Jurkat, Clone E6-1 (cell line): Measurements from ENCODE around the gene FLOT1.
"Not testable (repeated sequence)": the region's sequence is repeated elsewhere in the genome, so short reads cannot be mapped to it uniquely, and the experiment has no call there.

Experiments
- DNase-seq: peaks from one replicate; pipeline ENCODE4 v3.0.0-alpha.2; 2011; ENCODE audit warnings: low read depth, low spot score
- H3K4me3 ChIP-seq: 2 replicates; pipeline ENCODE4 v1.5.1; 2011; ENCODE audit warnings: mild to moderate bottlenecking, low read length, control low read depth, moderate library complexity

FLOT1 gene

GRCh38 chr6:30769088-30769852 is 26.8 kb upstream of the FLOT1 start:
- peak; percentile 83 for DNase-seq
- H3K4me3 ChIP-seq, result peak overlapping the region; percentile 23

DNA sequence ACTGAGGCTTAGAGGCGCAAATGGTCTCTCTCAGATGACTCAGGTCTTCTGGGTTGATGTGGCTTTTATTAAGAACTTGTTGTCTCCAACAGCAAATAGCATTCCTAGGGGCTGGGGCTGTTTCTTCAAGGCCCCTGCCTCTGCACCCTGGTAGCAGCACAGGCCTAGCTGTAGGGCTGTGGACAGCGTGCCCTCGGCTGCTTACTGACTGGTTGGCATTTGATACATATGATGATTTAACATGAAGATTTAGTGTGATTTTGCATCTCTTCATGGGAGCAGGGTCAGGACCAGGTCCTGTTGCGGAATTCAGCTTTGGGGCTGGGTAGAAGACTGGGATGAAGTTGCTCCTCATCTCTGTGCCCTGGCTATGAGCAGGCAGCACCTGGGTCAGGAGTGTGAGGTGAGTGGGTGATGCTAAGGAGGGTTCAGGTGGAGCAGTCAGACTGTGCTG is 26.2 kb upstream of the FLOT1 start:
- DNase-seq, result no peak
- peak overlapping the region; percentile 23 for H3K4me3 ChIP-seq

- no peak overlapping the region for H3K4me3 ChIP-seq
- DNase-seq, result no peak
These were observed 25.4 kb upstream of the FLOT1 start for GRCh38 chr6:30767944-30768301.

- H3K4me3 ChIP-seq, result no peak overlapping the region
- DNase-seq, result peak; percentile 51
These were observed 24.9 kb upstream of the FLOT1 start for GRCh38 chr6:30767158-30767943.

DNA sequence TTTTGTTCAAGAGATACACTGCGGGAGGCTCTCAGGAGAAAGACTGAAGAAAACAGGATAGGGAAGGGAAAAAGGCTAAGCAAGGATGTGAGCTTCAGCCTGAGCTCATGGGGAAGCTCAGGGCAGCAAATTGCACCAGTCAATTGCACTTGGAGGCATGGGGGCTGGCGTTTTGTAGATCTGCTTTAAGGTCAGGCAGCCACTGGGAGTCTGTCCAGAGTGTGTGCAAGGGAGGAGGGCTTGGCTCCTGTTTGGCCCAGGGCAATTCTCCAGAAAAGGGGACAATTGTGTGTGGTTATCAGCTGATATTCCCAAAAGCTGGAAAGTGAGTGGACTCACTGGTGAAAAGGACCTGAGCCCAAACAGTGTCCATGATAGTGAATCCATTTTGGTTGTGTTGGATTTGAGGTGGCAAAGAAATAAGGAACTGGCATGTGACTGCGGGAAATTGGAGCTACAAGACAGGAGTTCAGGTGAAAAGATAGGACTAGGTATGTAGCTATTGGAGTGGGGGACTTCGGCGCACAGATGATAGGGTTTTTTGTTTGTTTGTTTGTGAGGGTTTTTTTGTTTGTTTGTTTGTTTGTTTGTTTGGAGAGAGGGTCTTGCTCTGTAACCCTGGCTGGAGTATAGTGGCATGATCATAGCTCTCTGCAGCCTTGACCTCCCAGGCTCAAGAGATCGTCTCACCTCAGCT is 24.1 kb upstream of the FLOT1 start:
- DNase-seq, result no peak

GRCh38 chr6:30765495-30765894 is 23.0 kb upstream of the FLOT1 start:
- DNase-seq, H3K4me3 ChIP-seq: not testable (repeated sequence)

More for the DNA sequence above, 24.1 kb upstream of the FLOT1 start:
- H3K4me3 ChIP-seq, result no peak overlapping the region

DNA sequence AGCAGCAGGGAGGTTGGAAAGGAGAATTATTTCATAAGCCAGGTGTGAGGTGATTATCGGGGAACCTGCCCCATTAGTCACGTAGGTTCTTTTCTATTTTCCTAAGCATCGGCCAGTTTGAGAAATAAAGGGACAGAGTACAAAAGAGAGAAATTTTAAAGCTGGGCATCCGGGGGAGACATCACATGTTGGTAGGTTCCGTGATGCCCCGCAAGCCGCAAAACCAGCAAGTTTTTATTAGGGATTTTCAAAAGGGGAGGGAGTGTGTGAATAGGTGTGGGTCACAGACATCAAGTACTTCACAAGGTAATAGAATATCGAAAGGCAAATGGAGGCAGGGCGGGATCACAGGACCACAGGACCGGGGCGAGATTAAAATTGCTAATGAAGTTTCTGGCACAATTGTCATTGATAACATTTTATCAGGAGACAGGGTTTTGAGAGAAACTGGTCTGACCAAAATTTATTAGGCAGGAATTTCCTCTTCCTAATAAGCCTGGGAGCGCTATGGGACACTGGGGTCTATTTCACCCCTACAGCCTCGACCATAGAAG is 22.1 kb upstream of the FLOT1 start:
- DNase-seq, H3K4me3 ChIP-seq: not testable (repeated sequence)

GRCh38 chr6:30763618-30764489 is 21.4 kb upstream of the FLOT1 start:
- H3K4me3 ChIP-seq, result no peak overlapping the region
- DNase-seq, result no peak

DNA sequence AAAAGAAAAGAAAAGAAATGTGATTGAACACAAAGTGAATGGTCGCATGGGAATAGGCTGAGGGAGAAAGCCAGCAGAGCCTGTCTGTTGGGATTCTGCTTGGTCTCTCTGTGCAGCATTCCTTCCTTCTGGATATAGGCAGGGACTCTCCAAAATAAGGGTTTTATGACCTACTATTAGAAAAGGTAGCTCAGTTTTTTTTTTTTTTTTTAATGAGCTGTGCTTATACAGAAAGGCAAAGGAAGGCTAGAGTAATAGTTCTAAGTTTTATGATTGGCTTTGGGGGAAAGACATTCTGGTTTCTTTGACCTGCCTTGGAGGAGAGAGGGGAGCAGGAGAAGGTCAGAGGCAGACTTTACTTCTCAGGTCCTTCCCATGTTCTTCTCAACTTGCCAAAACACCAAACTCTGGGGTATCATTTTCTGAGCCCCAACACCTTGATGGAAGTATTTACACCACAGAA is 20.7 kb upstream of the FLOT1 start:
- no peak overlapping the region for H3K4me3 ChIP-seq
- no peak for DNase-seq

DNA sequence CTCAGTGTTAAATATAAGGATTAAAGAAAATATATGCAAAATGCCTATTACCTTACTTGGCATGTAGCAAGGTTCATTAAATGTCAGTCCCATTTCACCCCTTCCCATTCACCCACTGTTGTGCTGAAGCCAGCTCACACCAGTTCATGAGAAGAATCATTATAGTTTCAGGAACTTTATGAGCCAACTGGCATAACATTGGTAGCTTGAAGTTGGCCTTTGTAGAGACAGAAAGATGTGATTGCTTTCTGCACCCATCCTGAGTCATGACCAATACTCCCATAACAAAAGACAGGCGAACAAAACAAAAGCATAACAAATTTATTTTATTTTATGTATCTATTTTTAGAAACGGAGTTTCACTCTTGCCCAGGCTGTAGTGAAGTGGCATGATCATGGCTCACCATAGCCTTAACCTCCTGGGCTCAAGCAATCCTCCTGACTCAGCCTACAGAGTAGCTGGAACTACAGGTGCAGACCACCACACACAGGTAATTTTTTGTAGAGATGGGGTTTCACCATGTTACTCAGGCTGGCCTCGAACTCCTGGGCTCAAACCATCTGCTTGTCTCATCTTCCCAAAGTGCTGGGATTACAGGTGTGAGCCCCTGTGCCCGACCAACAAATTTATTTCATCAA is 19.4 kb upstream of the FLOT1 start:
- no peak overlapping the region for H3K4me3 ChIP-seq
- DNase-seq, result no peak

DNA sequence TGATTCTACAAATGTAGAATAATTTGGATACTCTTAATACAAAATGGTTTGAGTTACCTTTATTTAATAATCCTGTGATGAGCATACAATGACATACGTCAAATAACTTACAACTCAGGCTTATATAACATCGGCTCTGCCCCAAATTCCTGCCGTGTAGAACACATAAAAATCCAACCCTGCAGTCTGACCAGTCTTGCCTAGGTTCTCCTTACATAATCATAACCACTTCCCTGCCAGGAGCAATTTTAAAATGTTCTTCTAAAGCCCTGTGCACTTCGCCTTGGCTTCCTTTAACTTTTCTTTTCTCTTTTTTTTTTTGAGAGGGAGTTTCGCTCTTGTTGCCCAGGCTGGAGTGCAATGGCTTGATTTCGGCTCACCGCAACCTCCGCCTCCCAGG is 18.1 kb upstream of the FLOT1 start:
- no peak for DNase-seq
- no peak overlapping the region for H3K4me3 ChIP-seq

GRCh38 chr6:30759575-30760239 is 17.2 kb upstream of the FLOT1 start:
- no peak overlapping the region for H3K4me3 ChIP-seq
- no peak for DNase-seq

DNA sequence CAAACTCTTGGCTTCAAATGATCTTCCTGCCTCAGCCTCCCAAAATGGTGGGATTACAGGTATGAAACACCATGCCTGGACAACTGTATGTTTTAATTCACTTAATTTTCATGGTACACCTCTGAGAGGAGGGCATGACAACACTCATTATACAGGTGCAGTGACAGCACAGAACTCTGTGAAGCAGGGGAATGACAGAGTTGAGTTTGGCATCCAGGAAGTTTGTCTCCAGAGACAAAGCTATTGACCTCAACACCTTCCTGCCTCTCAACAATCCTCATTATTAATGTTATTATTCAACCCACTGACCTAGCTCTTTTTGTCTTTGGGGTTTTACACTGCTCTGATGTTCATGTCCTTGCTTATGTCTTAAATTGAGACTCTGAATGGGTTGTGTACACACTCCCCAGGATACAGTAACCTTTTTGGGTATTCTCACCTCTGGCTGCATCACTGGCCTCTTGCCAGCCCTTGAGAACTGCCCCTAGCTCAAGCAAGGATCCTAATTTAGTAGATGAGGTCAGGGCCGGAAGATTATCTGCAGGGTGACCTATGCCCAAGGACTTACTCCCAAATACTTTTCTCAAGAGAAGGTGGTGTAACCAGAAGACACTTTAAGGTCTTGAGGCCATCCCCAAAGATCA is 14.9 kb upstream of the FLOT1 start:
- no peak for DNase-seq
- H3K4me3 ChIP-seq, result no peak overlapping the region

- not testable (repeated sequence) for H3K4me3 ChIP-seq, DNase-seq
These were observed 14.0 kb upstream of the FLOT1 start for GRCh38 chr6:30756405-30757003.

GRCh38 chr6:30754631-30755030 is 12.1 kb upstream of the FLOT1 start:
- no peak for DNase-seq
- H3K4me3 ChIP-seq, result no peak overlapping the region

DNA sequence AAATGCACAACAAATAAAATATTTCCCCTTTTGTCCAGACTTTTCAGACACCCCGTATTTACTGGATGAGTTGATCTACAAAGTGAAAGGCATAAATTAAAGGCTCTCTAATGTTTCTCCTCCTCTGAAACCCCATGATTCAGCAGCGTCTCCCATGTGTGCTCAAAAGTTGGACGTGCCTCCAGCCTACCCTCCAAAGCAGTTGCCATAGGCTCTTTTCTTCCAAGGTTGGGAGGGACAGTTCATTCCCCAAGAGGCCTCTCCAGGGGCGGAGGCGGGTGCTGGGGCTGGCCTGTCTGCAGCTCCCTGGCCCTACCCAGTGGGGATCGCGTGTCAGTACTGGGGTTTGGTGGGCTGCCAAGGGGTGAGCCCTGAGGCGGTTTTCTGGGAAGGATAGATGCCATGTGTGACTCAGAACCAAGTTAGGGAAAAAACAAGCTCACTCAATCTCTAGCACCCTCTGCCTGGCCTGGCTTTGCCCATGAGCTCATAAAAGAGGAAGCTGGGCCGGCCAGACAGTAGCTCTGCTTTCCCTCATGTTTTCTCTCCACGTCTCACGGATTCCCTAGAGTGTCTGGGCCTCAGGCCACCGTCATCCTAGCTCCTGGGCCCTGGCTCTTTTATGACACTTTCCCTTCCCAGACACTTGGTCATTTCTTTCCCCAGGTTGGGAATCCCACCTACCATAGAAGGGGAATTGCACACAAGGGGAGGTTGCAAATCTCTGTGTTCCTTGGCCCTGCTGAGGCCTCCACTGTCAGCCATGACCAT is 9.9 kb upstream of the FLOT1 start:
- H3K4me3 ChIP-seq, result no peak overlapping the region
- DNase-seq, result no peak
